H1 (cell line): ENCODE measurements around the gene PDIA6. TPM values are rescaled to one million over a fixed set of nuclear protein-coding genes. Genes with fewer than 3 reads are reported as not detected.

Experiments
- CTCF ChIA-PET: fragments of 300-600 bp; sonication (Branson Sonifier 250); formaldehyde crosslinking; loops from one replicate; lab custom pipeline; 2021; ENCODE audit not compliant: partially characterized antibody; lab: Charles Lee
- POLR2A ChIA-PET: fragments of 300-600 bp; sonication (Branson Sonifier 250); formaldehyde crosslinking; loops from one replicate; lab custom pipeline; 2021; ENCODE audit warnings: inconsistent platforms; ENCODE audit not compliant: partially characterized antibody; lab: Charles Lee
- DNase-seq, 2 experiments: peaks; one replicate each; pipeline versions ENCODE4 v3.0.0 to v3.0.0-alpha.2; 2010 to 2022; ENCODE audit warnings: low spot score in 2 of 2, low read depth in 1 of 2, mixed read lengths in 1 of 2
- FAIRE-seq: peaks from 2 replicates; lab custom pipeline; 2011; peaks lifted over from hg19 to GRCh38; lab: Jason Lieb, UNC
- H2AFZ ChIP-seq: 2 replicates; pipeline ENCODE4 v1.8.1; 2012; ENCODE audit warnings: low read length, inconsistent platforms
- H2AK5ac ChIP-seq: 2 replicates; pipeline ENCODE4 v1.6.1; 2013; ENCODE audit warnings: low read depth, low read length
- H2BK120ac ChIP-seq: replicated peaks from 2 replicates; pipeline ENCODE3; 2013; ENCODE audit warnings: low read depth, low read length, inconsistent platforms
- H2BK12ac ChIP-seq: 2 replicates; pipeline ENCODE4 v1.6.1; 2013; ENCODE audit warnings: low read depth, low read length
- H2BK15ac ChIP-seq: 2 replicates; pipeline ENCODE4 v1.6.1; 2013; ENCODE audit warnings: low read length
- H2BK20ac ChIP-seq: 2 replicates; pipeline ENCODE4 v1.6.1; 2013; ENCODE audit warnings: low read length
- H2BK5ac ChIP-seq: 2 replicates; pipeline ENCODE4 v1.6.1; 2013; ENCODE audit warnings: low read depth, low read length
- H3K14ac ChIP-seq: 2 replicates; pipeline ENCODE4 v1.6.1; 2013; ENCODE audit warnings: inconsistent platforms; ENCODE audit not compliant: insufficient read length
- H3K18ac ChIP-seq: 2 replicates; pipeline ENCODE4 v1.6.1; 2013; ENCODE audit warnings: low read length; ENCODE audit errors: extremely low read depth
- H3K23ac ChIP-seq: 2 replicates; pipeline ENCODE4 v1.6.1; 2013; ENCODE audit warnings: inconsistent platforms; ENCODE audit not compliant: insufficient read length
- H3K23me2 ChIP-seq: 2 replicates; pipeline ENCODE4 v1.6.1; 2013; ENCODE audit warnings: low read depth, low read length
- H3K27ac ChIP-seq: 2 replicates; pipeline ENCODE4 v1.6.1; 2011; ENCODE audit warnings: low read depth, low read length, inconsistent platforms
- H3K27me3 ChIP-seq, 4 experiments: replicated peaks in 1 of 4; 1 replicate in 1 of 4; 2 replicates in 3 of 4; pipeline versions ENCODE4 v1.6.1 to v1.8.1; 2011 to 2013; ENCODE audit warnings: low read length in 3 of 4, mild to moderate bottlenecking in 3 of 4, inconsistent platforms in 2 of 4, mixed read lengths in 2 of 4, moderate library complexity in 1 of 4; ENCODE audit not compliant: control insufficient read depth in 3 of 4, insufficient read depth in 3 of 4; ENCODE audit errors: extremely low read depth in 1 of 4
- H3K36me3 ChIP-seq, 4 experiments: 2 replicates each; pipeline versions ENCODE4 v1.6.1 to v1.8.1; 2011 to 2013; ENCODE audit warnings: mild to moderate bottlenecking in 4 of 4, low read length in 3 of 4, moderate library complexity in 2 of 4, control low read depth in 1 of 4, inconsistent platforms in 1 of 4; ENCODE audit not compliant: insufficient read depth in 4 of 4, control insufficient read depth in 2 of 4
- H3K4ac ChIP-seq: replicated peaks from 2 replicates; pipeline ENCODE3; 2013; ENCODE audit warnings: low read length, low read depth, mixed read lengths, inconsistent platforms; ENCODE audit not compliant: insufficient read length
- H3K4me1 ChIP-seq, 4 experiments: replicated peaks in 1 of 4; 1 replicate in 1 of 4; 2 replicates in 3 of 4; pipeline versions ENCODE4 v1.6.1 to v1.8.1; 2011 to 2013; ENCODE audit warnings: low read length in 3 of 4, inconsistent platforms in 2 of 4, mixed read lengths in 1 of 4; ENCODE audit not compliant: insufficient read depth in 4 of 4, control insufficient read depth in 3 of 4
- H3K4me2 ChIP-seq, 2 experiments: 2 replicates each; pipeline versions ENCODE4 v1.6.1 to v1.8.1; 2011 to 2013; ENCODE audit warnings: low read depth in 2 of 2, low read length in 2 of 2, control low read depth in 1 of 2, inconsistent platforms in 1 of 2, mild to moderate bottlenecking in 1 of 2; ENCODE audit not compliant: insufficient read depth in 1 of 2
- H3K4me3 ChIP-seq, 4 experiments: fragments of 200-600, 300-600 bp in 1 of 4; sonication (generic), shearing (Covaris generic), sonication (Bioruptor Twin) in 1 of 4; 2 replicates each; pipeline versions ENCODE4 v1.5.1 to v1.8.1; 2011 to 2016; ENCODE audit warnings: low read length in 4 of 4, low read depth in 3 of 4, control low read depth in 2 of 4, inconsistent platforms in 2 of 4, mild to moderate bottlenecking in 2 of 4, mixed read lengths in 1 of 4, moderate library complexity in 1 of 4; ENCODE audit not compliant: insufficient read depth in 2 of 4; ENCODE audit errors: extremely low read depth in 1 of 4
- H3K56ac ChIP-seq: replicated peaks from 2 replicates; pipeline ENCODE3; 2013; ENCODE audit warnings: low read depth, mild to moderate bottlenecking, mixed read lengths, low read length, inconsistent platforms; ENCODE audit not compliant: insufficient read length
- H3K79me1 ChIP-seq: 2 replicates; pipeline ENCODE4 v1.6.1; 2013; ENCODE audit warnings: low read depth, low read length, control low read depth
- H3K79me2 ChIP-seq, 2 experiments: 2 replicates each; pipeline versions ENCODE4 v1.6.1 to v1.8.1; 2012 to 2013; ENCODE audit warnings: low read length in 2 of 2, mild to moderate bottlenecking in 2 of 2, inconsistent platforms in 1 of 2; ENCODE audit not compliant: insufficient read depth in 2 of 2, control insufficient read depth in 1 of 2
- H3K9ac ChIP-seq, 4 experiments: replicated peaks in 1 of 4; 1 replicate in 1 of 4; 2 replicates in 3 of 4; pipeline versions ENCODE4 v1.6.1 to v1.8.1; 2011 to 2013; ENCODE audit warnings: low read depth in 3 of 4, low read length in 3 of 4, control low read depth in 2 of 4, mild to moderate bottlenecking in 2 of 4, moderate library complexity in 2 of 4, inconsistent platforms in 1 of 4; ENCODE audit errors: extremely low read depth in 1 of 4
- H3K9me3 ChIP-seq, 2 experiments: 2 replicates each; pipeline versions ENCODE4 v1.6.1 to v1.8.1; 2012 to 2013; ENCODE audit warnings: mild to moderate bottlenecking in 2 of 2, moderate library complexity in 2 of 2, control low read depth in 1 of 2, inconsistent platforms in 1 of 2, low read depth in 1 of 2, low read length in 1 of 2, mixed read lengths in 1 of 2; ENCODE audit not compliant: insufficient read depth in 2 of 2
- H4K20me1 ChIP-seq, 2 experiments: replicated peaks in 1 of 2; 2 replicates each; pipeline versions ENCODE3 to v1.8.1; 2011 to 2013; ENCODE audit warnings: inconsistent platforms in 2 of 2, low read length in 2 of 2, mild to moderate bottlenecking in 1 of 2; ENCODE audit not compliant: insufficient read depth in 2 of 2, control insufficient read depth in 1 of 2
- H4K5ac ChIP-seq: 2 replicates; pipeline ENCODE4 v1.6.1; 2013; ENCODE audit warnings: low read length, low read depth, mixed read lengths, inconsistent platforms; ENCODE audit not compliant: insufficient read length
- H4K8ac ChIP-seq: 2 replicates; pipeline ENCODE4 v1.8.0; 2013; ENCODE audit warnings: mild to moderate bottlenecking, moderate library complexity, low read length, inconsistent platforms; ENCODE audit not compliant: insufficient read depth; ENCODE audit errors: extremely low read depth
- H4K91ac ChIP-seq: replicated peaks from 2 replicates; pipeline ENCODE3; 2013; ENCODE audit warnings: low read length, mixed read lengths, inconsistent platforms; ENCODE audit not compliant: insufficient read length
- EGR1 ChIP-seq: IDR thresholded peaks from 2 replicates; pipeline ENCODE4 v1.6.1; 2011; ENCODE audit warnings: low read depth, low read length, borderline replicate concordance
- HDAC2 ChIP-seq, 2 experiments: fragments of 300-600 bp in 1 of 2; sonication (generic) in 1 of 2; IDR thresholded peaks; 2 replicates each; pipeline ENCODE4 v1.6.1; 2011 to 2012; ENCODE audit warnings: low read depth in 2 of 2, low read length in 2 of 2, mild to moderate bottlenecking in 2 of 2, moderate library complexity in 2 of 2, borderline replicate concordance in 1 of 2, inconsistent platforms in 1 of 2
- KDM1A ChIP-seq: fragments of 200-600, 300-600 bp; sonication (generic); IDR thresholded peaks from 2 replicates; pipeline ENCODE4 v1.7.1; 2016; ENCODE audit warnings: mild to moderate bottlenecking, low read length, borderline replicate concordance
- WGBS, 2 experiments: shearing (Covaris generic) in 1 of 2; methylation state at CpG; one replicate each; pipeline versions ENCODE4 v1.1.6 to v1.1.7; 2013 to 2015; ENCODE audit warnings: low lambda C conversion rate in 2 of 2, mixed read lengths in 2 of 2, inconsistent platforms in 1 of 2, low coverage in 1 of 2, missing lambda C conversion rate in 1 of 2; ENCODE audit not compliant: insufficient replicate concordance in 2 of 2, insufficient coverage in 1 of 2, insufficient read length in 1 of 2; ENCODE audit errors: extremely low coverage in 1 of 2, missing lambda C conversion rate in 1 of 2; 5-methylcytosine and 5-hydroxymethylcytosine counted together
- polyA plus RNA-seq, 7 experiments: library from polyadenylated mRNA; depleted of rRNA in 3 of 7; stranded (reverse) in 5 of 7; unstranded in 2 of 7; fragments of >200 nt in 5 of 7; fragments of 200-250 nt in 2 of 7; gene quantifications; 1 replicate in 5 of 7; 2 replicates in 1 of 7; 4 replicates in 1 of 7; pipeline versions ENCODE4 v1.2.1 to v1.2.3, GENCODE V29; 2011 to 2013; ENCODE audit warnings: missing spikeins in 2 of 7, mixed read lengths in 2 of 7
- small RNA-seq: library from polyadenylated mRNA; stranded (forward); fragments of <200 nt; extraction: miRNeasy Mini kit (QIAGEN cat#:217004); gene quantifications from one replicate; pipeline ENCODE3, GENCODE V24; 2013; ENCODE audit not compliant: insufficient read depth
- total RNA-seq: library from RNA; stranded (reverse); fragmentation: NEBNext Ultra II Directional; extraction: Animal tissue kit (Norgen Biotek cat#: 25700); gene quantifications from 2 replicates; pipeline ENCODE4 v1.2.1, GENCODE V29; 2021

PDIA6 gene
- total and polyA plus RNA-seq, 2 of the 8 experiments (the other 6 are each of a cell fraction or from before 2014, with no cell fraction given): 181 to 384 TPM

- DNase-seq (no peak), FAIRE-seq (no peak)
- Histone ChIP-seq H3K27ac (no peak overlapping the region), H3K4ac (no peak overlapping the region), H2BK12ac (no peak overlapping the region), H2BK5ac (no peak overlapping the region), H3K56ac (no peak overlapping the region), H3K36me3 (no peaks in the 10 kb centered on the region), H3K79me2 (no peaks in the 10 kb centered on the region), H3K27me3 (no peaks in the 10 kb centered on the region; a peak in 1 of 7 replicates), H3K18ac (no peak overlapping the region), H4K8ac (no peak overlapping the region), H3K9ac (no peak overlapping the region), H3K23me2 (no peaks in the 10 kb centered on the region), H2BK120ac (no peak overlapping the region), H2BK15ac (no peak overlapping the region), H3K4me2 (no peak overlapping the region), H4K5ac (no peak overlapping the region), H3K4me1 (no peaks in the 10 kb centered on the region), H3K14ac (no peak overlapping the region), H3K79me1 (no peaks in the 10 kb centered on the region), H3K4me3 (no peak overlapping the region), H2BK20ac (no peak overlapping the region), H3K23ac (no peak overlapping the region), H4K20me1 (no peaks in the 10 kb centered on the region), H3K9me3 (no peaks in the 10 kb centered on the region), H2AK5ac (no peak overlapping the region), H2AFZ (no peak overlapping the region), H4K91ac (no peak overlapping the region)
- 90% methylated on average over 6 of the region's 6 CpGs; no CpG with 5 or more reads in 1 of the 2 experiments for WGBS, 2 experiments
- POLR2A ChIA-PET: interaction anchor here (1.2 kb wide), 1 partner anchor 12 kb away, joined by 3 read pairs; the partner anchor contains the start of gene ATP6V1C2
- TF ChIP-seq HDAC2 (IDR thresholded peaks at IDR 0.05; ENCODE audit: borderline replicate concordance in 1 of 2, low read depth in 2 of 2, low read length in 2 of 2) (no peak), KDM1A (no peak), EGR1 (no peak)
- CTCF ChIA-PET: interaction anchor here (0.6 to 1.3 kb wide), 3 partner anchors 12 to 726 kb away, joined by 3 read pairs; partner anchors contain the start of gene ATP6V1C2
Measured at GRCh38 chr2:10733566-10733925, 79.0 kb downstream of the PDIA6 start.

Small RNAs within 50 kb of the gene (small RNA-seq; reads per million reads assigned to genes)
- gene RNU7-138P (not detected), gene RNU7-176P (not detected)

Other genes starting within 250 kb of the PDIA6 start
- gene NOL10, start 122.8 kb downstream of the PDIA6 start, total RNA-seq: 36.9 and 39.5 TPM in 2 replicates
- 11.1 and 14.4 TPM in 2 replicates for gene NOL10, start 122.8 kb downstream of the PDIA6 start, polyA plus RNA-seq (2011; rRNA removed)
- 0.63 and 0.74 TPM in 2 replicates for gene ATP6V1C2, start 91.2 kb downstream of the PDIA6 start, total RNA-seq
- gene ATP6V1C2, start 91.2 kb downstream of the PDIA6 start, polyA plus RNA-seq (2011; rRNA removed): 0.29 and 0.36 TPM in 2 replicates
- 0.48 and 0.90 TPM in 2 replicates for gene KCNF1, start 99.1 kb upstream of the PDIA6 start, total RNA-seq
- 1.5 and 1.6 TPM in 2 replicates for gene KCNF1, start 99.1 kb upstream of the PDIA6 start, polyA plus RNA-seq (2011; rRNA removed)